HG02884 (cell line): ENCODE data around the gene UNK.
"Not testable (repeated sequence)": the region's sequence is repeated elsewhere in the genome, so short reads cannot be mapped to it uniquely, and the experiment has no call there.

ENCODE experiments used
- ATAC-seq: cut with Tn5 transposase; IDR thresholded peaks from one replicate; pipeline ENCODE4 v1.9.1; 2021; ENCODE audit warnings: mild to moderate bottlenecking, moderate library complexity; ENCODE audit not compliant: unreplicated experiment

The UNK gene

GRCh38 chr17:75793460-75793859 is 8.9 kb downstream of the UNK start:
- no peak for ATAC-seq

GRCh38 chr17:75795820-75796607 is 11.4 kb downstream of the UNK start:
- no peak for ATAC-seq

GRCh38 chr17:75799402-75799801 is 14.8 kb downstream of the UNK start:
- no peak for ATAC-seq

- no peak for ATAC-seq
These were observed 19.3 kb downstream of the UNK start for GRCh38 chr17:75803883-75804282.

GRCh38 chr17:75806822-75807500 is 22.4 kb downstream of the UNK start:
- no peak for ATAC-seq

GRCh38 chr17:75807861-75808260 is 23.3 kb downstream of the UNK start:
- no peak for ATAC-seq

GRCh38 chr17:75808549-75808904 is 23.9 kb downstream of the UNK start:
- ATAC-seq: no peak

GRCh38 chr17:75808905-75809621 is 24.5 kb downstream of the UNK start:
- ATAC-seq: no peak

GRCh38 chr17:75809631-75810111 is 25.1 kb downstream of the UNK start:
- no peak for ATAC-seq

- ATAC-seq: no peak
These were observed 25.6 kb downstream of the UNK start for GRCh38 chr17:75810216-75810615.

- not testable (repeated sequence) for ATAC-seq
These were observed 26.1 kb downstream of the UNK start for GRCh38 chr17:75810756-75811155.

GRCh38 chr17:75811174-75811573 is 26.6 kb downstream of the UNK start:
- no peak for ATAC-seq

- ATAC-seq: no peak
These were observed 27.7 kb downstream of the UNK start for GRCh38 chr17:75812096-75813013.

GRCh38 chr17:75813081-75814020 is 28.7 kb downstream of the UNK start:
- ATAC-seq: no peak

GRCh38 chr17:75814021-75814395 is 29.4 kb downstream of the UNK start:
- no peak for ATAC-seq

GRCh38 chr17:75814900-75815373 is 30.3 kb downstream of the UNK start:
- no peak for ATAC-seq

GRCh38 chr17:75815399-75815798 is 30.8 kb downstream of the UNK start:
- no peak for ATAC-seq

GRCh38 chr17:75816693-75817092 is 32.1 kb downstream of the UNK start:
- no peak for ATAC-seq

GRCh38 chr17:75817571-75817970 is 33.0 kb downstream of the UNK start:
- ATAC-seq: no peak
